Cerebellar cortex (tissue), 1 donor: ENCODE measurements around the gene DHX30.
A peak's percentile ranks its signal among the peaks of the same experiment; 100 is the strongest.
"Not testable (repeated sequence)": the region's sequence is repeated elsewhere in the genome, so short reads cannot be mapped to it uniquely, and the experiment has no call there.

Experiments
- DNase-seq: peaks from one replicate; pipeline ENCODE4 v3.0.0-alpha.2; 2015; ENCODE audit warnings: low spot score

Gene DHX30

DNA sequence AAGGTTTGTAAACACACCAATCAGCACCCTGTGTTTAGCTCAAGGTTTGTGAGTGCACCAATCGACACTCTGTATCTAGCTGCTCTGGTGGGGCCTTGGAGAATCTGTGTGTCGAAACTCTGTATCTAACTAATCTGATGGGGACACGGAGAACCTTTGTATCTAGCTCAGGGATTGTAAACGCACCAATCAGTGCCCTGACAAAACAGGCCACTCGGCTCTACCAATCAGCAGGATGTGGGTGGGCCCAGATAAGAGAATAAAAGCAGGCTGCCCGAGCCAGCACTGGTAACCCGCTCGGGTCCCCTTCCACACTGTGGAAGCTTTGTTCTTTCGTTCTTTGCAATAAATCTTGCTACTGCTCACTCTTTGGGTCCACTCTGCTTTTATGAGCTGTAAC is 85.1 kb downstream of the DHX30 start:
- DNase-seq = not testable (repeated sequence)

- DNase-seq = no peak
Measured at GRCh38 chr3:47888986-47889757, 86.2 kb downstream of the DHX30 start.

- DNase-seq = peak; percentile 28
Measured at GRCh38 chr3:47890126-47890827, 87.3 kb downstream of the DHX30 start.

GRCh38 chr3:47890828-47891612 is 88.1 kb downstream of the DHX30 start:
- peak; percentile 88 for DNase-seq

GRCh38 chr3:47891613-47892005 is 88.7 kb downstream of the DHX30 start:
- no peak for DNase-seq

- peak; percentile 82 for DNase-seq
Measured at GRCh38 chr3:47892286-47893040, 89.5 kb downstream of the DHX30 start.

GRCh38 chr3:47895241-47895640 is 92.3 kb downstream of the DHX30 start:
- no peak for DNase-seq

DNA sequence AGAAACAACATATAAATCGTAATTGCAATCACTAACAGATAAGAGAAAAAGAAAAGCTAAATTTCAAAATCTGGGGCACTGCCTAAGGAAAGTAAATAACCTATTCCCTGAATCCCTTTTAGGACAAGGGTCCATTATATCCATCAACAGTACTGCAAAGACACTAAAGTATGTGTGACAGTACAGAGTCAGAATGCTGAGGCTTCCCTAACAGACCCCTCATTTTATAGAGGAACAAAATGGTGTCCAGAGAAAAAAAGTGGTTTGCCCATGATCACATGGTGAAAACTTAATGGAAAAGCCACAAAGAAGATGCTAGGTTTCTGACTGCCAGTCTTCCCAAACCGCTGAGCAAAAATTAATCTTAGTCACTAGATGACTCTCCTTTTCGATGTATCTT is 93.8 kb downstream of the DHX30 start:
- DNase-seq = no peak

- DNase-seq = no peak
Measured at GRCh38 chr3:47897954-47898353, 95.0 kb downstream of the DHX30 start.

GRCh38 chr3:47899495-47900108 is 96.7 kb downstream of the DHX30 start:
- no peak for DNase-seq
